SHP77 treated with DMSO at 0.1 percent for 48 hours (cell line): ENCODE measurements around the gene CYP3A4.
"Not testable (repeated sequence)": the region's sequence is repeated elsewhere in the genome, so short reads cannot be mapped to it uniquely, and the experiment has no call there.

Source experiments
- DNase-seq: peaks from one replicate; lab custom pipeline; 2025; lab: John Stamatoyannopoulos, UW

CYP3A4 gene

GRCh38 chr7:99784007-99784406, at the start of gene CYP3A4:
CYP3A4 (minus strand) TSS chr7:99784184; CDS start chr7:99784081, 103 bp downstream.
- DNase-seq, result no peak

DNA sequence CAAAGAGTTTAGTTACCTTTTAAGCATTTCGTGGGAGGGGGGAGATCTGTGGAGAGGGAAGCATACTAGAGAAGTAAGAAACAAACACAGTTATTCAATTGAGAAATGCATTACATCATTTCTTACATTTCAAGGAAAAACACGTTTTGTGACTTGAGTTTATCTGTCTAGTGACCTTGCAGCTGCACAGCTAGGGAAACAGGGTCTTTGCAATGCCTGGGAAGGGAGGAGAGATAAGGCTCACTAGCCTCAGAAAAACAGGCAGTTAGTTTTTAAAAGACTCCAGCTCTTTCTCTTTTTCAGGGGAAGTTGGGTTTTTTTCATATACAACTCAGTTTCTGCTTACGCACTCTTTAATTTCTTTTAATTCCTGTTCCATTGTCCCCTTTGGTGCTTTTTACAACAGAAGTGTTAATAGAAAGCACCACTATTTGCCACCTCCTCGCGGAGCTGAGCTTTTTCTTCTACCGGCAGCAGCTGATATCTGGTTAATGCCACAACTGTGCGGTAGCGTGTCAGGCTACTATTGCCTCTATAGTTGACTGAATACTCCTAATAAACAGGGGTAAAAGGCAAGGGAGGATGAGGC, 49.4 kb upstream of the CYP3A4 start:
- DNase-seq, result no peak

DNA sequence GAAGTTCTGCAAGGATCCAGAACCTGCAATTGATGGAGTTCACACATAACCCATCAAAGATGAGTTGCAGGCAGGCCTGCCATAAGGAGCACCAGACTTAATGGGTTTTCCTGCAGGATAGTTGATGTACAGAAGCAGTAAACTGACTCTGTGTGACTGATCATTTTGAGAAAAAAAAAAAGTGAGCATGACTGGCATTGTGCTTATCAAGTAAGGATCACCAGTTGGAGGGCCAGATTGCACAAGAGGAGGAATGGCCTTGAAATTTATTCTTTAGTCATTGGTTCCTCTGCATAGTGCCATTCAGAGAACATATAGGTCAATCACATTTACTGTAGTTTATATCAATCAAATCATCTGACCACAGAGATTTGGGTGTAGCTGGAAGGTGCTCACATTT, 47.6 kb upstream of the CYP3A4 start:
- no peak for DNase-seq

GRCh38 chr7:99829524-99830160, 45.7 kb upstream of the CYP3A4 start:
- no peak for DNase-seq

DNA sequence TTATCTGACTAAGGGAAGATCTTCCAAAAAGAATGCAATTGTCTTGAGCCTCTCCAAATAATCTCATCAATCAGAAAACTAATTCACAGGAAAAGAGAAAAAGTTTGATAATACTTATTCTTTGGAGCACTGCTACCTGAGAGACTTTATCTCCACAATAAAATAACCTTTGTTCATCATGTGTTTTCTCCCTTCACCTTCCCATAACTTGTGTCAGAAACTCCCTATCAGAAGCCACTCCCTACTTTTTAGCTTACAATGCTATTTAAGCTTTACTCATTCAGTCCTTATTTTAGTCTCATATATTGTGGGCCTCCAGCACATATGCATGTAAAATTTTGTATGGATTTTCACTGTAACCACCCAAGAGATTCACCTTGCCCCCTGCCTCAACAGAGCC, 44.8 kb upstream of the CYP3A4 start:
- DNase-seq, result no peak

- no peak for DNase-seq
Measured at GRCh38 chr7:99827040-99827778, 43.2 kb upstream of the CYP3A4 start.

DNA sequence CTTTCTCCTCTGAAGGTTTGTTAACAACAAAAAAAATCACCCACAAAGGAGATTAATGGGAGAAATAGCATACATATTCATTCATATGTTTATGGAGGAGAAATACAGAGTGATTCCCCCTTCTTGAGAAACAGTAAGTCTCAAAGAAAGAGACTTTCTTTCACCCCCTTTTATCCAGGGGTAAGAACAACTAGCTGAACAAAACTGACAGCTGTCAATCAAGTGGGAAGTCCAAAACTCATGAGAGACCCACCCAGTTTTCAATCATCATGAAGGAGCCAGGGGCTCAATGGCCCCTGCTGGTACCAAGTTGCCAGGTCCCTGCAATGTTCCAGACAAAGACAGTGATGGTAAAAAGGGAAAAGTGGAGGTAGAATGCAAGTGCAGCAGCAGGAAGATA, 41.9 kb upstream of the CYP3A4 start:
- DNase-seq, result no peak

- DNase-seq, result no peak
Measured at GRCh38 chr7:99825452-99825851, 41.5 kb upstream of the CYP3A4 start.

DNA sequence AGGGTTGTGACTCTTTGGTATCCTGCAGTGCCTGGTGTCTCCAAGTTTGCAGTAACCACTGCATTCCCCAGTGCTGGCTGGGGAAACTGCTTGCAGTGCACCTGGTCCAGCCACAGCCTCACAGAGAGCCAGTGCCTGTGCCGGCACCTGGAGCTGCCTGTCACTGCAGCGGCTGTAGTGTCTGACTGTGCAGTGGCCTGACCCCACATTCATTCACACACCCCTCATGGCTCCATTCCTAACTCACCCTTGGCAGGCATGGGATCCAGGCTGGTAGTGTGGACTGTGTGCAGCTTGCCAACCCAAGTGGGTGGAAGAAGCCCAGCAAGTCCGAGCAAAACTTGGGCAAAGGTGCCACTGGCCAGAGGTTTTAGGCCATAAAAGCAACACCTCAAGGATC, 40.1 kb upstream of the CYP3A4 start:
- no peak for DNase-seq

GRCh38 chr7:99822731-99823718, 39.0 kb upstream of the CYP3A4 start:
- no peak for DNase-seq

GRCh38 chr7:99820408-99821027, 36.5 kb upstream of the CYP3A4 start:
- no peak for DNase-seq

GRCh38 chr7:99808766-99809165, 24.8 kb upstream of the CYP3A4 start:
- no peak for DNase-seq

DNA sequence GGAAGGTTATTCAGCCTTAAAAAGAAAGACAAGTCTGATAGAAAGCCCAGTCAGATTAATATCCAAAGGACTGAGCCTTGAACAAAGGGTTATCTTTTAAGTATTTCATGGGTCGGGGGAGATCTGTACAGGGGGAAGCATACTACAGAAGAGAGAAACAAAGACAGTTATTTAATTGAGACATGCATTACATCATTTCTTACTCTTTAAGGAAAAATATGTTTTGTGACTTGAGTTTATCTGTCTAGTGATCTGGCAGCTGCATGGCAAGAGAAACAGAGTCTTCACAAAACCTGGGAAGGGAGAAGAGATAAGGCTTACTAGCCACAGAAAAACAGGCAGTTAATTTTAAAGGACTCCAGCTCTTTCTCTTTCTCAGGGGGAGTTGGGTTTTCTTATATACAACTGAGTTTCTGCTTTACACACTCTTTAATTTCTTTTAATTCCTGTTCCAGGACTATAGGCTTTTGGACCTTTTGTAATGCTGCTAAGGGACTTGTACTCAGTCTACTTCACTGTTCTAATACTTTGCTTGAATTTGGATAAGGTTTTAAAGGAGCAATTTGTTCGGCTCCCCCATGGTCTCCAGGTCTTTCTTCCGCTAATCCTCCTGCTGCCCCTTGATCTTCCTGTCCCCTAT, 23.0 kb upstream of the CYP3A4 start:
- no peak for DNase-seq

DNA sequence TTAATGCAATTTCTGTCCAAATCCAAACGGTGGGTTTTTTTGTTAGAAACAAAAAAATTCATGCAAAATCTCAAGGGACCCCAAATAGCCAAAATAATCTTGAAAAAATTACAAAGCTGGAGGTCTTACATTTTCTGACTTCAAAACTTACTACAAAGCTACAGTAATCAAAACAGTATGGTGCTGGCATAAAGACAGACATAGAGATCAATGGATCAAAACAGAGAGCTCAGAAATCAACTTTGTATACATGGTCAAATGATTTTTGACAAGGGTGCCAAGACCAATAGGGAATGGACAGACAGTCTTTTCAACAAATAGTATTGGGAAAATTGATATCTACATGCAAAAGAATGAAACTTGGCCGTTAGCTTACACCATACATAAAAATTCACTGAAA, 21.7 kb upstream of the CYP3A4 start:
- DNase-seq, result no peak

DNA sequence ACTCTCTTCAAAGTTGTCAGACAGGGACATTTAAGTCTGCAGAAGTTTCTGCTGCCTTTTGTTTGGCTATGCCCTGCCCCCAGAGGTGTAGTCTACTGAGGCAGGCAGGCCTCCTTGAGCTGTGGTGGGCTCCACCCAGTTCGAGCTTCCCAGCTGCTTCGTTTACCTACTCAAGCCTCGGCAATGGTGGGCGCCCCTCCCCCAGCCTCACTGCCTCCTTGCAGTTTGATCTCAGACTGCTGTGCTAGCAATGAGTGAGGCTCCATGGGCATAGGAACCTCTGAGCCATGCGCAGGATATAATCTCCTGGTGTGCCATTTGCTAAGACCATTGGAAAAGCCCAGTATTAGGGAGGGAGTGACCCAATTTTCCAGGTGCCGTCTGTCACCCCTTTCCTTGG, 19.1 kb upstream of the CYP3A4 start:
- DNase-seq, result not testable (repeated sequence)

- not testable (repeated sequence) for DNase-seq
Measured at GRCh38 chr7:99801407-99801806, 17.4 kb upstream of the CYP3A4 start.

- DNase-seq, result no peak
Measured at GRCh38 chr7:99798972-99799371, 15.0 kb upstream of the CYP3A4 start.

GRCh38 chr7:99795864-99796263, 11.9 kb upstream of the CYP3A4 start:
- not testable (repeated sequence) for DNase-seq

- no peak for DNase-seq
Measured at GRCh38 chr7:99794585-99795502, 10.9 kb upstream of the CYP3A4 start.

GRCh38 chr7:99793443-99793842, 9.5 kb upstream of the CYP3A4 start:
- DNase-seq, result no peak
